ENCODE measurements around the gene GPC6. TPM values are rescaled to one million over a fixed set of nuclear protein-coding genes. Genes with fewer than 3 reads are reported as not detected.

GPC6 gene
- total and polyA plus RNA-seq, 9 of the 15 experiments (the other 6 are each of a cell fraction or from before 2014, with no cell fraction given): under 0.01 to 0.20 (median 0.01) TPM; not detected in 4

DNA sequence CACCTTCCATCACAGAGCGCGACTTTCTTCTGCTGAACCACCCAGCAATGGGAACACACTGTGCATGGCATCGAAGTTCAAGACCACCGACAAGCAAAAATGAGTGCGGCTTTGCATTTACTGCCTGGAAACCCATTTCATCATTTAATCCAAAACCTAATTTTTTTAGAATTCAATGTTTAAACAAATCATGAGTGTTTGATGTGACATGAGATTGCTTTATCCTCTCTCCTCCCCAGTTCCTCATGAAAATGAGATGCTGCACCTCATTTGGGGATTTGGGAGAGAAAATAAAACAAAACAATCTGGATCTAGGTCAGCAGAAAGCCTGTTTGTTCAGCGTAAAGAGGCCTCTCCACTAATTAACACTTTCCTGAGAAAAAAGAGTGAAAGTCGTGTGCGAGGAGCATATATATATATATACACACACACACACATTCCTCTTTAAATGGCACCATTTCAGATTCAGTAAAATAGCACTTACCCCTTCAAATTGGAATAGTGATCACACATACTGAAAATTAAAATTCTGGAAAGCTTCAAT, 1126.6 kb downstream of the GPC6 start:
- no TSS peak for BruUV-seq (replicated peaks)
- no peaks in the 10 kb centered on the region for H4K20me1 ChIP-seq (replicated peaks; ENCODE audit: control insufficient read depth, insufficient read depth, low read length)
- POLR2A ChIA-PET: interaction anchor here (0.7 kb wide), 1 partner anchor 1997 kb away, joined by 3 read pairs; no protein-coding TSS in a partner anchor
- H2AFZ ChIP-seq (ENCODE audit: low read depth, low read length): no peak overlapping the region
- H3K4me3 ChIP-seq: no peak overlapping the region
- no peak for DNase-seq (ENCODE audit: extremely low read depth in 1 of 4, low spot score in 3 of 4)
- intact Hi-C loops (cut with micrococcal nuclease): no loop called here
- H3K9me3 ChIP-seq (replicated peaks; ENCODE audit: control insufficient read depth, insufficient read depth, low read depth, low read length): no peaks in the 10 kb centered on the region
- no peaks in the 10 kb centered on the region for H3K4me1 ChIP-seq (replicated peaks in 1 of 2; ENCODE audit: control insufficient read depth in 2 of 2, insufficient read depth in 2 of 2, low read length in 2 of 2)
- CTCF ChIA-PET (ENCODE audit: low intra/inter-chr PET ratio): no interaction called here
- no peaks in the 10 kb centered on the region for H3K36me3 ChIP-seq (ENCODE audit: control insufficient read depth, insufficient read depth, low read length)
- TF ChIP-seq, protein P1, sequence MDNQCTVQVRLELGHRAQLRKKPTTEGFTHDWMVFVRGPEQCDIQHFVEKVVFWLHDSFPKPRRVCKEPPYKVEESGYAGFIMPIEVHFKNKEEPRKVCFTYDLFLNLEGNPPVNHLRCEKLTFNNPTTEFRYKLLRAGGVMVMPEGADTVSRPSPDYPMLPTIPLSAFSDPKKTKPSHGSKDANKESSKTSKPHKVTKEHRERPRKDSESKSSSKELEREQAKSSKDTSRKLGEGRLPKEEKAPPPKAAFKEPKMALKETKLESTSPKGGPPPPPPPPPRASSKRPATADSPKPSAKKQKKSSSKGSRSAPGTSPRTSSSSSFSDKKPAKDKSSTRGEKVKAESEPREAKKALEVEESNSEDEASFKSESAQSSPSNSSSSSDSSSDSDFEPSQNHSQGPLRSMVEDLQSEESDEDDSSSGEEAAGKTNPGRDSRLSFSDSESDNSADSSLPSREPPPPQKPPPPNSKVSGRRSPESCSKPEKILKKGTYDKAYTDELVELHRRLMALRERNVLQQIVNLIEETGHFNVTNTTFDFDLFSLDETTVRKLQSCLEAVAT (IDR thresholded peaks at IDR 0.05): no peak
- TF ChIP-seq KDM2B (CRISPR knock-in tag; IDR thresholded peaks at IDR 0.05) (no peak), NFIC (IDR thresholded peaks at IDR 0.05) (no peak), FIP1L1 (IDR thresholded peaks at IDR 0.05; ENCODE audit: low read depth, low read length, poor library complexity, severe bottlenecking) (no peak), ZFX (CRISPR knock-in tag; IDR thresholded peaks at IDR 0.05) (no peak), BDP1 (IDR thresholded peaks at IDR 0.05; ENCODE audit: insufficient read depth, insufficient read length) (no peak), ZC3H11A (IDR thresholded peaks at IDR 0.05; ENCODE audit: low read depth, low read length) (no peak), HEY1 (CRISPR knock-in tag; IDR thresholded peaks at IDR 0.05; ENCODE audit: borderline replicate concordance) (no peak), KAT7 (CRISPR knock-in tag; IDR thresholded peaks at IDR 0.05; ENCODE audit: borderline replicate concordance) (no peak), ZNF184 (CRISPR knock-in tag; IDR thresholded peaks at IDR 0.05) (no peak)
- TF ChIP-seq, protein P2, sequence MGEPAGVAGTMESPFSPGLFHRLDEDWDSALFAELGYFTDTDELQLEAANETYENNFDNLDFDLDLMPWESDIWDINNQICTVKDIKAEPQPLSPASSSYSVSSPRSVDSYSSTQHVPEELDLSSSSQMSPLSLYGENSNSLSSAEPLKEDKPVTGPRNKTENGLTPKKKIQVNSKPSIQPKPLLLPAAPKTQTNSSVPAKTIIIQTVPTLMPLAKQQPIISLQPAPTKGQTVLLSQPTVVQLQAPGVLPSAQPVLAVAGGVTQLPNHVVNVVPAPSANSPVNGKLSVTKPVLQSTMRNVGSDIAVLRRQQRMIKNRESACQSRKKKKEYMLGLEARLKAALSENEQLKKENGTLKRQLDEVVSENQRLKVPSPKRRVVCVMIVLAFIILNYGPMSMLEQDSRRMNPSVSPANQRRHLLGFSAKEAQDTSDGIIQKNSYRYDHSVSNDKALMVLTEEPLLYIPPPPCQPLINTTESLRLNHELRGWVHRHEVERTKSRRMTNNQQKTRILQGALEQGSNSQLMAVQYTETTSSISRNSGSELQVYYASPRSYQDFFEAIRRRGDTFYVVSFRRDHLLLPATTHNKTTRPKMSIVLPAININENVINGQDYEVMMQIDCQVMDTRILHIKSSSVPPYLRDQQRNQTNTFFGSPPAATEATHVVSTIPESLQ (CRISPR knock-in tag; IDR thresholded peaks at IDR 0.05): no peak
- TF ChIP-seq, protein P3, sequence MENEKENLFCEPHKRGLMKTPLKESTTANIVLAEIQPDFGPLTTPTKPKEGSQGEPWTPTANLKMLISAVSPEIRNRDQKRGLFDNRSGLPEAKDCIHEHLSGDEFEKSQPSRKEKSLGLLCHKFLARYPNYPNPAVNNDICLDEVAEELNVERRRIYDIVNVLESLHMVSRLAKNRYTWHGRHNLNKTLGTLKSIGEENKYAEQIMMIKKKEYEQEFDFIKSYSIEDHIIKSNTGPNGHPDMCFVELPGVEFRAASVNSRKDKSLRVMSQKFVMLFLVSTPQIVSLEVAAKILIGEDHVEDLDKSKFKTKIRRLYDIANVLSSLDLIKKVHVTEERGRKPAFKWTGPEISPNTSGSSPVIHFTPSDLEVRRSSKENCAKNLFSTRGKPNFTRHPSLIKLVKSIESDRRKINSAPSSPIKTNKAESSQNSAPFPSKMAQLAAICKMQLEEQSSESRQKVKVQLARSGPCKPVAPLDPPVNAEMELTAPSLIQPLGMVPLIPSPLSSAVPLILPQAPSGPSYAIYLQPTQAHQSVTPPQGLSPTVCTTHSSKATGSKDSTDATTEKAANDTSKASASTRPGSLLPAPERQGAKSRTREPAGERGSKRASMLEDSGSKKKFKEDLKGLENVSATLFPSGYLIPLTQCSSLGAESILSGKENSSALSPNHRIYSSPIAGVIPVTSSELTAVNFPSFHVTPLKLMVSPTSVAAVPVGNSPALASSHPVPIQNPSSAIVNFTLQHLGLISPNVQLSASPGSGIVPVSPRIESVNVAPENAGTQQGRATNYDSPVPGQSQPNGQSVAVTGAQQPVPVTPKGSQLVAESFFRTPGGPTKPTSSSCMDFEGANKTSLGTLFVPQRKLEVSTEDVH (IDR thresholded peaks at IDR 0.05; ENCODE audit: low read depth, partially characterized antibody): no peak
- FAIRE-seq: no peak
- H3K4me2 ChIP-seq (ENCODE audit: insufficient read depth, low read length): no peak overlapping the region
- ATAC-seq: no peak
- H3K79me2 ChIP-seq (ENCODE audit: control insufficient read depth, insufficient read depth, low read length): no peaks in the 10 kb centered on the region
- H3K27me3 ChIP-seq (ENCODE audit: control insufficient read depth in 2 of 2, insufficient read depth in 2 of 2, low read length in 2 of 2): no peaks in the 10 kb centered on the region
- 0% methylated on average over 8 of the region's 8 CpGs for WGBS (ENCODE audit: insufficient coverage, low coverage, missing lambda C conversion rate)
- H3K9me1 ChIP-seq (ENCODE audit: control insufficient read depth, insufficient read depth, low read length): no peaks in the 10 kb centered on the region
- in situ Hi-C loops (cut with MboI): no loop called here
- H3K27ac ChIP-seq (ENCODE audit: extremely low read depth, low read depth, low read length): no peak overlapping the region
- no peak overlapping the region for H3K9ac ChIP-seq (ENCODE audit: insufficient read depth in 1 of 2, low read depth in 2 of 2, low read length in 2 of 2)
